NB4 (cell line): ENCODE results near the gene AFF3.

Experiments used
- CTCF ChIP-seq: IDR thresholded peaks from one replicate; pipeline ENCODE4 v1.5.1; 2012; ENCODE audit warnings: low read depth, low read length
- MYC ChIP-seq: IDR thresholded peaks from 2 replicates; pipeline ENCODE4 v1.6.1; 2011; ENCODE audit warnings: low read depth, low read length
- POLR2A ChIP-seq: IDR thresholded peaks from 2 replicates; pipeline ENCODE4 v1.6.1; 2011; ENCODE audit warnings: mild to moderate bottlenecking; ENCODE audit not compliant: insufficient read length; ENCODE audit errors: extremely low read depth
- TF ChIP-seq, protein P1 (sequence below): IDR thresholded peaks from 2 replicates; pipeline ENCODE4 v1.6.1; 2011; ENCODE audit warnings: low read depth, low read length

DNA sequence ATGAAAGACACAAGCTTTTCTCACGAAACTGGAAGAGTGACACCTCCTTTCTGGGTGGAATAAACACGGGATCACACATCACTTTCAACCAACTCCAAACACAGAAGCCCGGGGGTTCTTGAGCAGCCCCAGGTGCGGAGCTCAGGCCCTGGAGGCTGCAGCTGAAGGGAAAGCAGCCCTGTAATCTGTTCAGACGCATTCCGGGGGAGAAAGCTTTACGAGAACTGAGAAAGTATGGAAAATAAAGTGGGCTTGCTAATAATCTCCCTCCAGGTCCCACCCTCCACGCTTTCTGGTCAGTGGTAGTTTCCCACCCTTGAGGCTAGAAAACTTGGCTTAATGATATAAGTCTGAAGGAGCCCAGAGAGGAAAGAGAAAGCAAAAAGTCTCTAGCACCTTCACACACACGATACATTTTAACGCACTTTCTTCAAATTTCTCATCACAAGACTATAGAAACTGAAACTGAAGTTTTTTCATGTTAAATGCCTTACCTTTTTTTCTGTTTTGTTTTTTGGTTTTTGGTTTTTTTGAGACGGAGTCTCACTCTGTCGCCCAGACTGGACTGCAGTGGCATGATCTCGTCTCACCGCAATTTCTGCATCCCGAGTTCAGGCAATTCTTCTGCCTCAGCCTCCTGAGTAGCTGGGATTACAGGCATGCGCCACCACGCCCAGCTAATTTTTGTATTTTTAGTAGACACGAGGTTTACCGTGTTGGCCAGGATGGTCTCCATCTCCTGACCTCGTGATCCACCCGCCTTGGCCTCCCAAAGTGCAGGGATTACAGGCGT, 141.3 kb downstream of the AFF3 start:
- no peak for TF ChIP-seq CTCF
- TF ChIP-seq POLR2A: no peak
- TF ChIP-seq, protein P1, sequence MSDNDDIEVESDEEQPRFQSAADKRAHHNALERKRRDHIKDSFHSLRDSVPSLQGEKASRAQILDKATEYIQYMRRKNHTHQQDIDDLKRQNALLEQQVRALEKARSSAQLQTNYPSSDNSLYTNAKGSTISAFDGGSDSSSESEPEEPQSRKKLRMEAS: no peak
- TF ChIP-seq MYC: no peak
